Stimulated activated CD8-positive, alpha-beta memory T cell treated with anti-CD3 and anti-CD28 coated beads, Interleukin-2, amount 100 ng/mL, for 48 hours (primary cell): ENCODE measurements around the gene FBXW11.
"Not testable (repeated sequence)": the region's sequence is repeated elsewhere in the genome, so short reads cannot be mapped to it uniquely, and the experiment has no call there.

Experiments used
- DNase-seq, 2 donors: peaks; one replicate each; pipeline ENCODE4 v3.0.0-alpha.2; 2020; ENCODE audit warnings: low read depth in 2 of 2

FBXW11 gene

GRCh38 chr5:171981847-171982246, 24.6 kb downstream of the FBXW11 start:
- no peak for DNase-seq

- DNase-seq = no peak
Measured at GRCh38 chr5:171980792-171981191, 25.6 kb downstream of the FBXW11 start.

DNA sequence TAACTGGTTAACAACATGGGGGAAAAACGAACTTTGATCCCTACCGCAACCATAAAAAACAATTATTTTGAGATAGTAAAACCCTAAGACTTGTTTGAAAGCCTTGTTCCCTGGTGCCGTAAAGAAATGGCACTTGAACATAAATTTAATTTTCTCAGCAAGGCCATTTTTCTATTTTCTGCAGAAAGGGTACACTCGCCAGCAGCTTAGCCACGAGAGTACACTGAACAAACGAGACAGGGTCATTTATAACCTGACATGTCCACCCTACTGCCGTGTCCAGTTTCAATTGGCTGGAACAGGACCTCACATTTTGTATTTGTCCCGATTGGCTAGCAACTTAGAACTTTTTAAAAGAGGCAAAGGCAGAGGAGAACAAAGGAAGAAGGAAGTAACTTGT, 26.8 kb downstream of the FBXW11 start:
- DNase-seq = no peak

GRCh38 chr5:171978519-171978918, 27.9 kb downstream of the FBXW11 start:
- no peak for DNase-seq

DNA sequence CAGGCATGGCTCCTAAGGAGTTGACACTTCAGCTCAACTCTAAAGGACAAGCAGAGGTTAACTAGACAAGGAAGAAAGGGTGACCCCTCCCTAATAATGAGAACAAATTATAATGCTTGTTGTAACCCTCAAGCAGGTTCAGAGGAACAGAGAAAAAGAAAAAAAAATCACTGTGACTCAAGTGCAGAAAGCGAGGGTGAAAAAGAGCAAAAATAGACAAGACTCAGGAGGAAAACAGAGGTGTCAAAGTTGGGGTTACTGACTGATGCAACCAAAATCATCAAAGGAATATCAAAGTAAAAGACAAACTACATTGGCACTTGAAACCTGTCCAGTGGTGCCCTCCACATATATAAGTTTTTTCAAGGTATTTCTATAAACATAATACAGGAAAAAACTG, 28.4 kb downstream of the FBXW11 start:
- DNase-seq = no peak

DNA sequence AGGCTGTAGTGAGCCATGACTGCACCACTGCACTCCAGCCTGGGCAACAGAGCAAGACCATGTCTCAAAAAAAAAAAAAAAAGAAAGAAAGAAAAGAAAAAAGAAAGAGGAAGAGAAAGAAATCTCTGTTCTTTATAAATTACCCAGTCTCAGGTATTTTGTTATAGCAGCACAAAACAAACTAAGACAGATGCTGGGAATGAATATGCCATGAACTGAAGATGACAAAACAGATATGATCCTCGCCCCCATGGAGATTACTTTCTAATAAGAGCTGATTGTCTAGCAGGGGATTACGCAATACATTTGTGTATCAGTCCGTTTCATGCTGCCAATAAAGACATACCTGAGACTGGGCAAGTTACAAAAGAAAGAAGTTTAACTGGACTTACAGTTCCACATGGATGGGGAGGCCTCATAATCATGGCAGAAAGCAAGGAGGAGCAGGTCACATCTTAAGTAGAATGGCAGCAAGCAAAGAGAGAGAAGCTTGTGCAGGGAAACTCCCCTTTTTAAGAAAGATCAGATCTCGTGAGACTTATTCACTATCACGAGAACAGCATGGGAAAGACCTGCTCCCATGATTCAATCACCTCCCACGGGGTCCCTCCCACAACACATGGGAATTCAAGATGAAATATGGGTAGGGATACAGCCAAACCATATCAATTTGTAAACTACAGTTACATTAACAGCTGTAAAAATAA, 29.0 kb downstream of the FBXW11 start:
- DNase-seq = not testable (repeated sequence)

- no peak for DNase-seq
Measured at GRCh38 chr5:171975877-171976667, 30.4 kb downstream of the FBXW11 start.

GRCh38 chr5:171975262-171975876, 31.1 kb downstream of the FBXW11 start:
- no peak for DNase-seq

DNA sequence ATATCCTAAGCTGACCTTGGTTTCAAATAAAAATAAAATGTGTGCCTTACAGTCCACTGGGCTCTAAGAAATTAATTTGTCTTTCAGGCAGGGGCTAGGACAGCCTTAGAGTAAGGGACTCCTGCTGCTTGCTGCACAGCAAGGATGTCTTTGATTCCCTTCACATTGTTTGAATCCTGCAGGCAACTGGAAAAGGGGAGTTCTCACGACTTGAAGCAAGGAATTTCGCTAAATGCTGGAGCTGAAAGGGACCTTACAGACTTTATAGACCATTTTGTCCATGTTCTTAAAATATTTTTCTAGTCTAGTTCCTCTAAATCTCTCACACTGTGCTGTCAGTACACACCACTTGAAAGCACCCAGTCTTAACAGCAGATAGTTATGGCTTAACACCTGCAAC, 35.6 kb downstream of the FBXW11 start:
- no peak for DNase-seq

GRCh38 chr5:171969288-171969880, 37.1 kb downstream of the FBXW11 start:
- DNase-seq = no peak

- no peak for DNase-seq
Measured at GRCh38 chr5:171968531-171968930, 37.9 kb downstream of the FBXW11 start.

DNA sequence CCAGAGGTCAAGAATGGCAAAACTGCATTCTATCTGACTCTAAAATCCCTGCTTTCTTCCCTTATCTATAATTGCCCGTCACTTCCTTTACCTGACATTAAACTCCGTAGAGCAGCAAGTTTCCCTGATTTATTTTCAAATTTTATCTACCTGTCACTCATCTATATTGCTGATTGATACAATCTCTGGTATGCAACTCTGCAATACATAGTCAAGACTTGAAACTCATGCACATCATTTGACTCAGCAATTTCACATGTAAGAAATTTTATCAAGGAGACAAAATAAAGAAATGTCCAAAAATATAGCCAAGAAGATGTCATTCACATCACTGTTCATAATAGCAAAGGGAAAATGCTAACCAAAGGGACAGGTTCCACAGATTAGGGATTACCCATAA, 39.5 kb downstream of the FBXW11 start:
- no peak for DNase-seq

DNA sequence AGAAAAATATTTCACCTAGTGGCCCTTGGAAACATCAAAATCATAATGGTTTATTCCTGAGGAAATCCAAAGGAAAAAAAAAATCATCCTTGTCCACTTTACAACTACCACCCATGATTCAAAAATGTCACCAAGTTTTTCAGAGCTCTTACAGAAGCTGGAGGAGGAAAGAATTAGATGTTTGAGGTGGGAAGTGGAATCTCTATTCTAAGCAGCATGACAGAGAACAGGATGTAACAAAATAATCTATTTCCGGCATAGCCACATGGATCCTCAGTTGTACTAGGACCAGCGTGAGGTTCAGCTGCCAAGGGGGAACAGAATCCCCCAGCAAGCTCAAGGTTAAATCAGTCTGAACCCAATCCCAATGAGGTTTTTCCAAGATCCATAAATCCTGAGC, 40.2 kb downstream of the FBXW11 start:
- no peak for DNase-seq

DNA sequence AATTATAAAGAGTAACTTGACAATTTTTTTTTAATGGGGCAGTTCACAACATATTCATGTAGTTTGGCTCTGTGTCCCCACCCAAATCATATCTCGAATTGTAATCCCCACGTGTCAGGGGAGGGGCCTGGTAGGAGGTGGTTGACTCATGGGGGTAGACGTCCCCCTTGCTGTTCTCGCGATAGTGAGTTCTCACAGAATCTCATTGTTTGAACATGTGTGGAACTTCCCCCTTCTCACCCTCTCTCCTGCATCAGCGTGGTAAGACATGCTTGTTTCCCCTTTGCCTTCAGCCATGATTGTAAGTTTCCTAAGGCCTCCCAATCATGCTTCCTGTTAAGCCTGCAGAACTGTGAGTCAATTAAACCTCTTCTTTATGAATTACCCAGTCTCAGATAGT, 40.7 kb downstream of the FBXW11 start:
- peak; percentile 13 to 23 for DNase-seq

GRCh38 chr5:171963416-171963815, 43.0 kb downstream of the FBXW11 start:
- no peak for DNase-seq

GRCh38 chr5:171961117-171961516, 45.3 kb downstream of the FBXW11 start:
- DNase-seq = peak; percentile 12 to 14

DNA sequence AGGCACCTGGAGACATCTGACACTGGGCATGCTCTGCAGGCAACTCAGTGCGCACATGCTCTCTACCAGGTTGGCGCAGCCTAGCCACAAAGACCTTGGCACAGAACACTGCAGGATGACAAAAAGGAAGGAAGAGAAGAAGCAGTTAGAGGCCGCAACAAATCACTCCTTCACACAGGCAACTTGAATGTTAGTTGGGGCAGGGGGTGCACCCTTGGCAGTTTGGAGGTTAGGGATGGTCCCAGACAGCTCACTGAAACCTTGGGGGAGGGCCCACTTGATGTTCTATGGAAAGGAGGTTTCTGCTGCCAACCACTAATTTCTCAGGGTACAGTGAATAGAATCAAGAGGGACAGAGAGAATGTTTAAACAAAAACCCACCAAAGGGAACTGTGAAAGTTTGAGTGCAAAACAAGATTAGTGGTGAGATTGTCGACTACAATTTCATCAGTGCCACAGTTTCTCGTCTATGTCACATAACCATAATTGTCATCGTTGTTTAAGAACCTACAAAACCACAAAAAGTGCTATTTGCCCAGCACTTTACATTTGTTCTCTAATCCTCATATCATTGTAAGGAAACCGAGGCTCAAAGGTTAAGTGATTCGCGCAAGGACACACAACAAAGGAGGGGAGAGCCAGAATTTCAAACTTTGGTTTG, 48.7 kb downstream of the FBXW11 start:
- peak; percentile 43 to 54 for DNase-seq

- DNase-seq = no peak
Measured at GRCh38 chr5:171956887-171957495, 49.4 kb downstream of the FBXW11 start.

DNA sequence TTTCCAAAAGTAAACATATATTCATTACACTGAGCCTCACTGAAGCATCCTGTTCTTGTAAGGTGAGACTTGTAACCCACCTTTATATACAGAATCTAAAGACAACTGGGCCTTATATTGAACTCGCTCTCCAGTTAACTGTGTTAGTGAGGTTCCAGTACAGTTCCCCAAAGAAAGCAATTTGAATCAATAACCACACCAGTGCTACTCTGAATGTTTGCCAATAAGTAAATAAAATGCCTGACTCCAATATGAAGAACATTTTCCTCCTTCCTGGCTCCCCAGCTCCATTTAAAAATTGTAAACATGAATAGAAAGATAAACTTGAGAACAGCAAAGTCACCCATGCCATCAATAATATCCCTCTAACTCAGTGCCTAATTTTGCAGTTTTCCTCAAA, 50.1 kb downstream of the FBXW11 start:
- no peak for DNase-seq

DNA sequence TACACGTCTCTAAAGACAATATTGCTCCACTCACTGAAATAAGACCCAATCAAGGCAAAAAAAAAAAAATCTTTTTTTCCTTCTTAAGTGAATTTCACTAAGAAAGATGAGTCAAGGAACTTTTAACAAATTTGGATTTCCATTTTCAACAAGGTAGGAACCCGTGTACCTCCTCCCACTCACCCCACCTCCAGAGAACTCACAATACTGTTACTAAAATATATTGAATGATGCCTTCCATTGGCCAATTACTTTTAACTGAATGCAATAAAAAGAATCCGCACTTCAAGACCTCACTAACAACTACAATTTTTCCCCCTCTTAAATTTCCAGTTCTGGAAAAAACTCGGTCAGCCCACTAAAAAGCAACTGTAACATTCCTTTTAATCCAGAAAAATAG, 50.7 kb downstream of the FBXW11 start:
- DNase-seq = no peak

DNA sequence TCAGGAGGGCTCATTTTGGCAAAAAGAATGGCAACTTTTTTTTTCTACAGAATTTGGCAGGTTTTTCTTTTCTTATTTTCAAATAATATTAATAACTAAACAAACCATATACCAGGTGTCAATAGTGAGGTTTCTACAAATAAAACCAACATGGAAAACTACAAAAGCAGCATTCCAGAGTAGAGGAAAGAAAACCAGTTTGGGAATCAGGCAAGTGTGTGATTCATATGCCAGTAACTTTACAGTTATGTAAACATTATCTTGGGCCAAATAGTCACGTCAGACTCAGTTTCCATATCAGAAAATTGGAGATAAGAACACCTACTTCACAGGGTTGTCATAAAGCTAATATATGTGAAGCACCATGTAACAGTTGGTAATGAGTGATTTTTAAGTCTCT, 51.7 kb downstream of the FBXW11 start:
- DNase-seq = no peak
